ENCODE measurements around the gene PRR30. TPM values are rescaled to one million over a fixed set of nuclear protein-coding genes. Genes with fewer than 3 reads are reported as not detected.

The PRR30 gene
- total and polyA plus RNA-seq, 2 donors (not counting 1 experiment from before 2014, with no cell fraction given), result not detected

- TF ChIP-seq CTCF (conservative IDR thresholded peaks at IDR 0.05 in 1 of 2, IDR thresholded peaks at IDR 0.05 in 1 of 2; ENCODE audit: low read depth in 1 of 2, low read length in 2 of 2), result no peak
- TF ChIP-seq EZH2 (IDR thresholded peaks at IDR 0.05; ENCODE audit: low read length, missing control alignments), result no peak
- DNase-seq (ENCODE audit: low read depth in 2 of 2), result no peak
- peaks cover 4% of the 10 kb centered on the region for H3K4me1 ChIP-seq (ENCODE audit: control insufficient read depth, extremely low read depth, insufficient read depth, low read length)
- no peak overlapping the region for H3K4me2 ChIP-seq (ENCODE audit: extremely low read depth, insufficient read depth, low read length)
- H3K79me2 ChIP-seq (ENCODE audit: control insufficient read depth, insufficient read depth, low read length), result peaks cover 12% of the 10 kb centered on the region
- no peak overlapping the region for H3K4me3 ChIP-seq (replicated peaks in 1 of 4; ENCODE audit: control extremely low read depth in 1 of 4, insufficient read depth in 1 of 4, low read depth in 3 of 4, low read length in 4 of 4)
- H2AFZ ChIP-seq (ENCODE audit: low read length), result no peak overlapping the region
- no peak overlapping the region for H3K27ac ChIP-seq (ENCODE audit: insufficient read depth, low read length)
- H3K27me3 ChIP-seq (ENCODE audit: control insufficient read depth, insufficient read depth, low read length), result no peaks in the 10 kb centered on the region
- H3K9me3 ChIP-seq (ENCODE audit: control insufficient read depth, insufficient read depth, low read depth, low read length), result no peaks in the 10 kb centered on the region
- H3K36me3 ChIP-seq (ENCODE audit: control insufficient read depth, insufficient read depth, low read length), result peaks cover 18% of the 10 kb centered on the region
- no peak overlapping the region for H3K9ac ChIP-seq (ENCODE audit: insufficient read depth, low read length)
- no peaks in the 10 kb centered on the region for H4K20me1 ChIP-seq (ENCODE audit: control insufficient read depth, extremely low read depth, insufficient read depth, low read length)
These were observed 10.3 kb downstream of the PRR30 start for GRCh38 chr2:27128668-27129571.

- Histone ChIP-seq H3K79me2 (ENCODE audit: control insufficient read depth, insufficient read depth, low read length) (peaks cover 4% of the 10 kb centered on the region), H3K36me3 (ENCODE audit: control insufficient read depth, insufficient read depth, low read length) (peaks cover 18% of the 10 kb centered on the region), H4K20me1 (ENCODE audit: control insufficient read depth, extremely low read depth, insufficient read depth, low read length) (no peaks in the 10 kb centered on the region), H3K9ac (ENCODE audit: insufficient read depth, low read length) (no peak overlapping the region), H3K9me3 (ENCODE audit: control insufficient read depth, insufficient read depth, low read depth, low read length) (no peaks in the 10 kb centered on the region), H3K27me3 (ENCODE audit: control insufficient read depth, insufficient read depth, low read length) (peaks cover under 1% of the 10 kb centered on the region), H3K27ac (ENCODE audit: insufficient read depth, low read length) (no peak overlapping the region), H3K4me2 (ENCODE audit: extremely low read depth, insufficient read depth, low read length) (no peak overlapping the region), H2AFZ (ENCODE audit: low read length) (no peak overlapping the region), H3K4me1 (ENCODE audit: control insufficient read depth, extremely low read depth, insufficient read depth, low read length) (peaks cover under 1% of the 10 kb centered on the region), H3K4me3 (replicated peaks in 1 of 4; ENCODE audit: control extremely low read depth in 1 of 4, insufficient read depth in 1 of 4, low read depth in 3 of 4, low read length in 4 of 4) (no peak overlapping the region)
- DNase-seq (ENCODE audit: low read depth in 2 of 2), result no peak
- TF ChIP-seq EZH2 (IDR thresholded peaks at IDR 0.05; ENCODE audit: low read length, missing control alignments) (no peak), CTCF (conservative IDR thresholded peaks at IDR 0.05 in 1 of 2, IDR thresholded peaks at IDR 0.05 in 1 of 2; ENCODE audit: low read depth in 1 of 2, low read length in 2 of 2) (no peak)
These were observed 11.1 kb downstream of the PRR30 start for GRCh38 chr2:27127883-27128667.

- peaks cover 7% of the 10 kb centered on the region for H3K36me3 ChIP-seq (ENCODE audit: control insufficient read depth, insufficient read depth, low read length)
- no peak overlapping the region for H3K4me3 ChIP-seq (replicated peaks in 1 of 4; ENCODE audit: control extremely low read depth in 1 of 4, insufficient read depth in 1 of 4, low read depth in 3 of 4, low read length in 4 of 4)
- H3K4me2 ChIP-seq (ENCODE audit: extremely low read depth, insufficient read depth, low read length), result no peak overlapping the region
- H3K27me3 ChIP-seq (ENCODE audit: control insufficient read depth, insufficient read depth, low read length), result peaks cover 14% of the 10 kb centered on the region
- no peaks in the 10 kb centered on the region for H4K20me1 ChIP-seq (ENCODE audit: control insufficient read depth, extremely low read depth, insufficient read depth, low read length)
- no peaks in the 10 kb centered on the region for H3K4me1 ChIP-seq (ENCODE audit: control insufficient read depth, extremely low read depth, insufficient read depth, low read length)
- H2AFZ ChIP-seq (ENCODE audit: low read length), result no peak overlapping the region
- no peaks in the 10 kb centered on the region for H3K79me2 ChIP-seq (ENCODE audit: control insufficient read depth, insufficient read depth, low read length)
- DNase-seq (ENCODE audit: low read depth in 2 of 2), result no peak
- H3K9ac ChIP-seq (ENCODE audit: insufficient read depth, low read length), result no peak overlapping the region
- H3K27ac ChIP-seq (ENCODE audit: insufficient read depth, low read length), result no peak overlapping the region
- no peaks in the 10 kb centered on the region for H3K9me3 ChIP-seq (ENCODE audit: control insufficient read depth, insufficient read depth, low read depth, low read length)
- TF ChIP-seq CTCF (conservative IDR thresholded peaks at IDR 0.05 in 1 of 2, IDR thresholded peaks at IDR 0.05 in 1 of 2; ENCODE audit: low read depth in 1 of 2, low read length in 2 of 2), result no peak
- TF ChIP-seq EZH2 (IDR thresholded peaks at IDR 0.05; ENCODE audit: low read length, missing control alignments), result no peak
These were observed 12.9 kb downstream of the PRR30 start for GRCh38 chr2:27126252-27126710.
